H9 (cell line): Measurements from ENCODE around the gene NCOR1. TPM values are rescaled to one million over a fixed set of nuclear protein-coding genes. Genes with fewer than 3 reads are reported as not detected.
A peak's percentile ranks its signal among the peaks of the same experiment; 100 is the strongest.

Experiments
- DNase-seq: peaks from one replicate; pipeline ENCODE4 v3.0.0-alpha.2; 2017
- H2AFZ ChIP-seq: one replicate; pipeline ENCODE4 v1.6.1; 2013; ENCODE audit warnings: mild to moderate bottlenecking, low read length, control low read depth, moderate library complexity
- H2AK5ac ChIP-seq: 2 replicates; pipeline ENCODE4 v1.6.1; 2013; ENCODE audit warnings: low read length, control low read depth, mixed read lengths; ENCODE audit not compliant: insufficient read length
- H2BK120ac ChIP-seq: one replicate; pipeline ENCODE4 v1.6.1; 2013; ENCODE audit warnings: low read depth, mild to moderate bottlenecking, low read length, control low read depth, inconsistent platforms; ENCODE audit not compliant: poor library complexity, severe bottlenecking
- H2BK12ac ChIP-seq: 2 replicates; pipeline ENCODE4 v1.6.1; 2013; ENCODE audit warnings: low read length, control low read depth, mixed read lengths, low read depth; ENCODE audit not compliant: insufficient read length
- H2BK15ac ChIP-seq: 2 replicates; pipeline ENCODE4 v1.6.1; 2013; ENCODE audit warnings: low read depth, low read length, control low read depth
- H2BK20ac ChIP-seq: one replicate; pipeline ENCODE4 v1.6.1; 2013; ENCODE audit warnings: low read depth, mild to moderate bottlenecking, low read length, control low read depth, inconsistent platforms; ENCODE audit not compliant: poor library complexity, severe bottlenecking
- H2BK5ac ChIP-seq: 2 replicates; pipeline ENCODE4 v1.6.1; 2013; ENCODE audit warnings: low read length, control low read depth, mixed read lengths; ENCODE audit not compliant: insufficient read length
- H3K14ac ChIP-seq: 2 replicates; pipeline ENCODE4 v1.6.1; 2013; ENCODE audit warnings: low read length, control low read depth; ENCODE audit not compliant: insufficient read depth
- H3K18ac ChIP-seq: 2 replicates; pipeline ENCODE4 v1.6.1; 2013; ENCODE audit warnings: low read depth, mild to moderate bottlenecking, mixed read lengths, low read length, control low read depth; ENCODE audit not compliant: insufficient read length
- H3K23ac ChIP-seq: 2 replicates; pipeline ENCODE4 v1.6.1; 2013; ENCODE audit warnings: low read length, control low read depth, mixed read lengths, low read depth; ENCODE audit not compliant: insufficient read length
- H3K23me2 ChIP-seq: 2 replicates; pipeline ENCODE4 v1.6.1; 2013; ENCODE audit warnings: low read depth, mild to moderate bottlenecking, mixed read lengths, low read length, control low read depth; ENCODE audit not compliant: insufficient read length, poor library complexity, severe bottlenecking
- H3K27ac ChIP-seq: 2 replicates; pipeline ENCODE4 v1.5.1; 2013; ENCODE audit warnings: low read length, control low read depth, mixed read lengths, low read depth; ENCODE audit not compliant: insufficient read length
- H3K27me3 ChIP-seq: 2 replicates; pipeline ENCODE4 v1.6.1; 2013; ENCODE audit warnings: low read length, control low read depth, inconsistent platforms; ENCODE audit not compliant: insufficient read depth
- H3K4ac ChIP-seq: 2 replicates; pipeline ENCODE4 v1.6.1; 2013; ENCODE audit warnings: low read depth, mild to moderate bottlenecking, control low read depth, inconsistent platforms, low read length, moderate library complexity
- H3K4me1 ChIP-seq: 2 replicates; pipeline ENCODE4 v1.6.1; 2013; ENCODE audit warnings: low read length, control low read depth, inconsistent platforms; ENCODE audit not compliant: insufficient read depth
- H3K4me2 ChIP-seq: 2 replicates; pipeline ENCODE4 v1.6.1; 2013; ENCODE audit warnings: low read length, control low read depth, mixed read lengths; ENCODE audit not compliant: insufficient read length, insufficient read depth
- H3K56ac ChIP-seq: 2 replicates; pipeline ENCODE4 v1.6.1; 2013; ENCODE audit warnings: low read depth, mild to moderate bottlenecking, mixed read lengths, low read length, control low read depth; ENCODE audit not compliant: insufficient read length
- H3K79me1 ChIP-seq: 2 replicates; pipeline ENCODE4 v1.6.1; 2013; ENCODE audit warnings: low read depth, mild to moderate bottlenecking, moderate library complexity, low read length, control low read depth, inconsistent platforms; ENCODE audit not compliant: insufficient read depth, poor library complexity, severe bottlenecking
- H3K79me2 ChIP-seq: 2 replicates; pipeline ENCODE4 v1.6.1; 2013; ENCODE audit warnings: low read length, control low read depth, inconsistent platforms; ENCODE audit not compliant: insufficient read depth
- H3K9ac ChIP-seq: 2 replicates; pipeline ENCODE4 v1.6.1; 2013; ENCODE audit warnings: low read length, control low read depth, mixed read lengths; ENCODE audit not compliant: insufficient read length; ENCODE audit errors: extremely low read depth
- H3K9me3 ChIP-seq: one replicate; pipeline ENCODE4 v1.6.1; 2013; ENCODE audit warnings: low read depth, low read length, inconsistent platforms; ENCODE audit not compliant: control insufficient read depth
- H3T11ph ChIP-seq: one replicate; pipeline ENCODE4 v1.6.1; 2013; ENCODE audit warnings: mild to moderate bottlenecking, low read length, control low read depth, inconsistent platforms
- H4K20me1 ChIP-seq: one replicate; pipeline ENCODE4 v1.6.1; 2013; ENCODE audit not compliant: control insufficient read depth, insufficient read length, insufficient read depth
- H4K5ac ChIP-seq: 2 replicates; pipeline ENCODE4 v1.6.1; 2013; ENCODE audit warnings: low read depth, mild to moderate bottlenecking, mixed read lengths, low read length, control low read depth; ENCODE audit not compliant: insufficient read length
- H4K8ac ChIP-seq: replicated peaks from 2 replicates; pipeline ENCODE4 v1.6.1; 2013; ENCODE audit warnings: low read length, control low read depth, mixed read lengths, low read depth; ENCODE audit not compliant: insufficient read length
- H4K91ac ChIP-seq: 2 replicates; pipeline ENCODE4 v1.6.1; 2013; ENCODE audit warnings: low read depth, mild to moderate bottlenecking, moderate library complexity, mixed read lengths, low read length, control low read depth; ENCODE audit not compliant: insufficient read length
- H3K27ac Mint-ChIP-seq, 3 experiments: 2 replicates in 2 of 3; 3 replicates in 1 of 3; pipeline ENCODE4 v1.8.0; 2020 to 2021; ENCODE audit warnings: mixed read lengths in 3 of 3, mild to moderate bottlenecking in 1 of 3, moderate library complexity in 1 of 3
- H3K27me3 Mint-ChIP-seq: 2 replicates; pipeline ENCODE4 v1.8.0; 2021; ENCODE audit warnings: low read depth, mild to moderate bottlenecking, moderate library complexity, mixed read lengths
- H3K36me3 Mint-ChIP-seq, 3 experiments: 2 replicates in 2 of 3; 3 replicates in 1 of 3; pipeline ENCODE4 v1.8.0; 2020 to 2021; ENCODE audit warnings: low read depth in 3 of 3, mixed read lengths in 3 of 3; ENCODE audit not compliant: insufficient read depth in 1 of 3
- H3K4me1 Mint-ChIP-seq, 2 experiments: 2 replicates each; pipeline ENCODE4 v1.8.0; 2020; ENCODE audit warnings: mixed read lengths in 2 of 2
- H3K4me3 Mint-ChIP-seq, 2 experiments: 2 replicates in 1 of 2; 3 replicates in 1 of 2; pipeline ENCODE4 v1.8.0; 2020 to 2021; ENCODE audit warnings: mild to moderate bottlenecking in 2 of 2, mixed read lengths in 2 of 2, moderate library complexity in 1 of 2
- H3K9me3 Mint-ChIP-seq, 2 experiments: 2 replicates in 1 of 2; 3 replicates in 1 of 2; pipeline ENCODE4 v1.8.0; 2020; ENCODE audit warnings: mild to moderate bottlenecking in 2 of 2, mixed read lengths in 2 of 2, moderate library complexity in 1 of 2
- CTCF ChIP-seq: fragments of 200-600 bp; sonication (generic); conservative IDR thresholded peaks from 3 replicates; pipeline ENCODE4 v1.8.0; 2021; ENCODE audit warnings: antibody characterized with exemption, mild to moderate bottlenecking
- WGBS: extraction: QIAGEN DNeasy Blood & Tissue Kit; methylation state at CpG from one replicate; pipeline ENCODE4 v1.1.7; 2013; ENCODE audit warnings: missing lambda C conversion rate, low lambda C conversion rate, mixed read lengths; ENCODE audit not compliant: insufficient read length; ENCODE audit errors: extremely low coverage; 5-methylcytosine and 5-hydroxymethylcytosine counted together
- total RNA-seq: library from RNA; stranded (reverse); gene quantifications from 2 replicates; pipeline ENCODE4 v1.2.1, GENCODE V29; 2021

The NCOR1 gene
- total RNA-seq, 1 experiment from 2014 or later, result 119 TPM

GRCh38 chr17:16199093-16199492 is 16.2 kb downstream of the NCOR1 start:
- no peak overlapping the region for H2AK5ac ChIP-seq
- Mint-ChIP-seq H3K4me1 (peaks cover 33 to 43% of the 10 kb centered on the region in 2 experiments), H3K27ac (peak overlapping the region; percentile 9 to 93 (median 15); a peak in 6 of 7 replicates), H3K9me3 (peaks cover 0 to 3% of the 10 kb centered on the region in 2 experiments; a peak in 1 of 5 replicates), H3K4me3 (peak overlapping the region; percentile 6 to 72; a peak in 4 of 5 replicates), H3K36me3 (peaks cover 13 to 22% (median 17%) of the 10 kb centered on the region in 3 experiments; a peak in 6 of 7 replicates), H3K27me3 (no peaks in the 10 kb centered on the region)
- no peak overlapping the region for H2BK20ac ChIP-seq
- no peak overlapping the region for H2BK120ac ChIP-seq
- H3K14ac ChIP-seq, result no peak overlapping the region
- H3K9me3 ChIP-seq, result no peaks in the 10 kb centered on the region
- H3K23me2 ChIP-seq, result no peaks in the 10 kb centered on the region
- no peak overlapping the region for H2BK12ac ChIP-seq
- no peak overlapping the region for H4K5ac ChIP-seq
- no peak overlapping the region for H4K91ac ChIP-seq
- H3K9ac ChIP-seq, result no peak overlapping the region
- no peak overlapping the region for H2BK15ac ChIP-seq
- H2BK5ac ChIP-seq, result no peak overlapping the region
- H3K4me1 ChIP-seq, result no peaks in the 10 kb centered on the region; the same call in 1 of the 2 replicates
- no peak overlapping the region for H2AFZ ChIP-seq
- H3K18ac ChIP-seq, result no peak overlapping the region
- no peak overlapping the region for H3K56ac ChIP-seq
- WGBS, result no CpG with 5 or more reads among the region's 6 CpGs
- no peak overlapping the region for H3T11ph ChIP-seq
- peaks cover 17% of the 10 kb centered on the region; the same call in 1 of the 2 replicates for H3K79me2 ChIP-seq
- H3K27ac ChIP-seq, result no peak overlapping the region
- no peak for TF ChIP-seq CTCF
- H3K4me2 ChIP-seq, result peak overlapping the region; percentile 39
- H4K20me1 ChIP-seq, result no peaks in the 10 kb centered on the region
- no peak overlapping the region for H3K23ac ChIP-seq
- H3K79me1 ChIP-seq, result peaks cover 4% of the 10 kb centered on the region
- no peak for DNase-seq
- H3K4ac ChIP-seq, result no peak overlapping the region
- H3K27me3 ChIP-seq, result no peaks in the 10 kb centered on the region
- no peak overlapping the region for H4K8ac ChIP-seq
